ENCODE results near the gene GMCL1. TPM values are rescaled to one million over a fixed set of nuclear protein-coding genes. Genes with fewer than 3 reads are reported as not detected.
A peak's percentile ranks its signal among the peaks of the same experiment; 100 is the strongest.
"Not testable (repeated sequence)": the region's sequence is repeated elsewhere in the genome, so short reads cannot be mapped to it uniquely, and the experiment has no call there.

The GMCL1 gene
- polyA plus RNA-seq, 4 donors: 32.1 to 37.4 (median 35.9) TPM

DNA sequence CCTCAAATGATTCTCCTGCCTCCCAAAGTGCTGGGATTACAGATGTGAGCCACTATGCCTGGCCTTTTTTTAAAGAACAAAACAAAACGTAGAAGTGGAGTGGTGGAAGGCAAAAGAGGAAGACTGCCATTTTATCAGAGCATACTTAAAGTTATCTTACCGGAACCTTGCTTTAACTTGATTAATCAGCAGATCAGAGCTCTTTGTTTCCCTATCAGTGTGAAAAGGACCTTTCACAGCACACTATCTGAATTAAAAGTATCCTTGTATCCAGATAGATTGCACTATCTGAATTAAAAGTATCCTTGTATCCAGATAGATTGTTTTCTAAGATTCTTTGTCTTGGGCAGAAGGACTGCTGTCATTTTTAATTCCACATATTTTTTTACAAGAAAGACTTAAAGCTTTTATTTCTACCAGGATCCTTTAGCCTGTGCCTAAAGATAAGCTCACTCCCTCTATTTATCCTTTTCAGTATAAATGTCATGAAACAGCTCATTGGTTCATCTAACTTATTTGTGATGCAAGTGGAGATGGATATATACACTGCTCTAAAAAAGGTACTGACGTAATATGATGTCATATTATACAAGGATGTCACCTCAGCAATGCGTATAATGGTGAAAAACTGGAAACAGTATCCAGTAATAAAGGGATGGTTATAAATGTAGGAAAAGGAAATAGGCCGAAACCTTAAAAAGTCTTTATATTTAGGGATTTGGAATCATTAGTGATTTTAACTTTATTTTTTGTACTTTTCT is 17.8 kb downstream of the GMCL1 start:
- DNase-seq (ENCODE audit: low read depth in 4 of 4, low spot score in 3 of 4): no peak

DNA sequence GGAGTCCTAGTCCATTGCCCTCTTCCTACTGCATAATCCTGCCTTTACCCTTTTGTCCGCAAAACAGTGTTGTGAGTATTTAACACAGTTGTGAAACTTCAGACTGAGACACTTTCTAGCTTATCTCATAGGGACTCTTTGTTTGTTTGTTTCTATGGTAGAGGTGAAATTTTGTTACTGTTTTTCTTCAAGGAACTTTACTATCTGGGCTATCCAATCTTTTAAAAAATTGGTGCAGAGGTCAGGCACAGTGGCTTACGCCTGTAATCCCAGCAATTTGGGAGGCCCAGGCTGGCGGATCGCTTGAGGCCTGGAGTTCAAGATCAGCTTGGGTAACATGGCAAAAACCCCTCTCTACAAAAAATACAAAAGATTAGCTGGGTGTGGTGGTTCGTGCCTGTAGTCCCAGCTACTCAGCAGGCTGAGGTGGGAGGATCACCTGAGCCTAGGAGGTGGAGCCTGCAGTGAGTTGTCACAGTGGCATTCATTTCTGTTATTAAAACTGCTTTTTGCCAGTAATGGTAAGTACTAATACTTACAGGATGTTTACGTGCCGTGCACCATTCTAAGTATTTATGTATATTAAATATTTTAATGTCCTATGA is 18.8 kb downstream of the GMCL1 start:
- no peak for DNase-seq (ENCODE audit: low read depth in 4 of 4, low spot score in 3 of 4)

DNA sequence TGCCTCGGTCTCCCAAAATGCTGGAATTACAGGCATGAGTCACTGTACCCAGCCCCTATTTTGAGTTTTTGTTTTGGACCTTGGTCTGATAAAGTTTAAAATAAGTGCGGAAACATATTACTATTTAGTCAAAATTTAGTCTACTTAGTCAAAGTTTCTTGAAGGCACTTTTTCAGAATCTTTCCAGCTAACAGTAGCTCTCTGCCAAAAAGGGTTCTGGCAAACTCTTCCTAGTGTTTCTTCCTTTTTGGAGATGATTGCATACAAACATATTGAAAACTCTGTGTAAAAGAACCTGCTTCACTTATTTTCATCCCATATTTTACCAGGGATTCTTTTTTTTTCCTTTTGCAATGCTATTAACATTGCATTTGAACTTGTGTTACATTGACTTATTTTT is 28.8 kb downstream of the GMCL1 start:
- no peak for DNase-seq (ENCODE audit: low read depth in 4 of 4, low spot score in 3 of 4)

DNA sequence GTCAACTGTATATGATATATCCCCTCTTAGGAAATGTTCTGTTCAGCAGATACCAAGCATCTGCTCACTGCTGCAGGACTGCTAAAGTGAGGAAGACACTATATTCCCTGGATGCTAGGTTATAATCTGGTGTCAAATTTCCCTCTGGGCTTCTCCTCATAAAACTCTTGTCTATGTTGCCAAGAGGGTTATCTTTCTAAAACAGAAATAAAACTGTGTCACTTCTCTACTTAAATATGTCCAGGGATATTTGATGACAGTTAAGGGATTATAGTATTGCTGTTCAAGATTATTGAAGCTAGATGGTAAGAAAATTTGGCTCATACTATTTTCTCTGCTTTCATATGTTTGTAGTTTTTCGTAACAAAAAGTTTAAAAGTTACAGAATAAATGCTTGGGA is 33.8 kb downstream of the GMCL1 start:
- no peak for DNase-seq (ENCODE audit: low read depth in 4 of 4, low spot score in 3 of 4)

DNA sequence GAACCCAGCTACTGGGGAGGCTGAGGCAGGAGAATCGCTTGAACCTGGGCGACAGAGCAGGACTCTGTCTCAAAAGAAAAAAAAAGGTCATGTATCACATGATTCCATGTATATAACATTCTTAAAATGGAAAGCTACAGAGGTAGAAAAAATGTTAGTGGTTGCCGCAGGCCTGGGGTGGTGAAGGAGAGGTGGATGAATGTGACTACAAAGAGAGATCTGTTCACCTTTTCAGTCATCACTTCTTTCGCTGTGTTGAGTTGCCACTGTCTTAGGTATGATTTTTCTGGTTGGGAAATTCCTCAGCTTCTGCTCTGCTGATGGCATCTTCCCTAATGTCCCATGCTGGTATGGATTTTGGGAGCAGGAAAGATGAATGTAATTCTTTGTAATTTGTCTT is 59.0 kb downstream of the GMCL1 start:
- DNase-seq (ENCODE audit: low read depth in 4 of 4, low spot score in 3 of 4): no peak

DNA sequence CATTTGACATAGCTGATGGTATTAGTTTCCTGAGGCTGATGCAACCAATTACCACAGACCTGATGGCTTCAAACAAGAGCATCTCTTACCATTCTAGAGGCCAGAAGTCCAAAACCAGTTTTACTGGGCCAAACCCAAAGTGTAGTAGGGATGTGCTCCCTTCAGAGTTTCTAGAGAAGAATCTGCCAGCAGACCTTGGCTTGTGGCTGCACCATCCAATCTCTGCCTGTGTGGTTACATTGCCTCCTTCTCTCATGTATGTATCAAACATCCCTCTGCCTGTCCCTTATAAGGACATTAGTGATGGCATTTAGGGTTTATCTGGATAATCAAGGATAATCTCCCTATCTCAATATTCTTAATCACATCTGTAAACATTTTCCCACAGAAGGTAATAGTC is 59.8 kb downstream of the GMCL1 start:
- no peak for DNase-seq (ENCODE audit: low read depth in 4 of 4, low spot score in 3 of 4)

DNA sequence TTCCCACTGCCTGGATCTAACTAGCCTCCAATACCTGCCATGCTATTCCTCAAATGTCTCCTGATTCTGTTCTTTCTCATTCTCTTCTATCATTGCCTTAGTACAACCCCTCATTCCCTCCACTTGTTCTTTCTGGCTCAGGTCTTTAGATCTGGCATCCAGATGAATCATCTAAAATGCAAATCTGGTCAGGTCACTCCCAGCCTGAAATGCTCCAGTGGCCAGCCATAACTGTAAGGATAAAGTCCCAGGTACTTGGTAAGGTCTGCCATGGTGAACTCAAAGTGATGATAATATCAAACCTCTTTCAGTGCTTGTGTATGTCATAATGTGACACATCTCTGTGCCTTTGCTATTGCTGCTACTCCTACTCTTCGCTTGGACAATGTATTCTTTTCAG is 61.4 kb downstream of the GMCL1 start:
- DNase-seq (ENCODE audit: low read depth in 4 of 4, low spot score in 3 of 4): no peak

DNA sequence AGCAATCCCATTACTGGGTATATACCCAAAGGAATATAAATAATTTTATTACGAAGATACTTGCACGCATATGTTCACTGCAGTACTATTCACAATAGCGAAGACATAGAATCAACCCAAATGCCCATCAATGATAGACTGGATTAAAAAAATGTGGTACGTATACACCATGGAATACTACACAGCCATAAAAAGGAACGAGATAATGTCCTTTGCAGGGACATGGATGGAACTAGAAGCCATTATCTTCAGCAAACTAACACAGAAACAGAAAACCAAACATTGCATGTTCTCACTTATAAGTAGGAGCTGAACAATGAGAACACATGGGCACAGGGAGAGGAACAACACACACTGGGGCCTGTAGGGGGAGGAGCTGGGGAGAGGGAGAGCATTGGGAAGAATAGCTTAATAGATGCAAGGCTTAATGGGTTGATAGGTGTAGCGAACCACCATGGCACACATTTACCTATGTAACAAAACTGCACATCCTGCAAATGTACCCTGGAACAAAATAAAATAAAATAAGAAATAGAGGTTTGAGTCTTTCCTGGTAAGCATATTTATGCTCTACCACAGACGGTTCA is 63.5 kb downstream of the GMCL1 start:
- not testable (repeated sequence) for DNase-seq (ENCODE audit: low read depth in 4 of 4, low spot score in 3 of 4)

DNA sequence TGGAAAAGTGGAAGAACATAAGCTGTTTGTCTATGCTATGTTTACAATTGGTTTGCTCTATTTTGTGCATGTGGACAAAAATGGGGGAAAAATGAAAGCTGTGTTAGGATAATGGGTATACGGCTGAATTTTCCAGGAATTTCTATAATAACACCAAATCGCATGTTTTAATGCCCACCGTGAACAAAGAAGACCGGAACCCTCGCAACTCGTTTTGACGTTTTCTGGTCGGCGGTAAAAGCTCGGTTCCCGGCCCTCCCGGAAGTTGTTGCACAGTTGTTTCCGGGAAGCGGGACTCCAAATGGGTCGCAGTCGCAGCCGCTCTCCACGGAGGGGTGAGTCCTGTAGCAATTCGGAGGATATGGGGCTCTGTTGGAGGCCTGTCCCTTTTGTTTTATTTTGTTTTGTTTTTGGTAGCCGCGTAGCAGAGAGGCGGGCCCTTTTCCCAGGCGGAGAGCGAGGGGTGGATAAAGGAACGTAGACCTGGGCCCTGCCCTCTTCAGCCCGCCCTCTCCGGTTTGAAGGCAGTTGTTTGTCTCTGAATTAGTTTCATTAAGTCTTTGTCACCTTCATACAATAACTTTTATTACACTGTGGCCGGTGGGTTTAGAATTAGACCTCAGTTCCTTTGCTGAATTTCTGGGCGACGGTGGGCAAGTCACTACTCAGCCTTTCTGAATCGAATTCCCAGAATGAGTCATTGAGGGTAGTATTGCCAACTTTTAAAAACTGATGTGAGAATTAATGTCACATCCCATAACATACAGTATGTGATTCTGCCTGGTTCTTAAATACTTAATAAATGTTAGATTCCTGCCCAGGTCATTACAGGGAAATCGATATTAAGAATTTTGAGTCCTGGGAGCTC is 64.5 kb downstream of the GMCL1 start, which contains the start of gene SNRNP27:
Gene SNRNP27, plus strand, starts transcription at position 273 of the 868 bp plus-strand sequence. Its CDS starts 29 bp downstream, at position 302.
- DNase-seq (ENCODE audit: low read depth in 4 of 4, low spot score in 3 of 4): peak; percentile 69 to 75 (median 71)

DNA sequence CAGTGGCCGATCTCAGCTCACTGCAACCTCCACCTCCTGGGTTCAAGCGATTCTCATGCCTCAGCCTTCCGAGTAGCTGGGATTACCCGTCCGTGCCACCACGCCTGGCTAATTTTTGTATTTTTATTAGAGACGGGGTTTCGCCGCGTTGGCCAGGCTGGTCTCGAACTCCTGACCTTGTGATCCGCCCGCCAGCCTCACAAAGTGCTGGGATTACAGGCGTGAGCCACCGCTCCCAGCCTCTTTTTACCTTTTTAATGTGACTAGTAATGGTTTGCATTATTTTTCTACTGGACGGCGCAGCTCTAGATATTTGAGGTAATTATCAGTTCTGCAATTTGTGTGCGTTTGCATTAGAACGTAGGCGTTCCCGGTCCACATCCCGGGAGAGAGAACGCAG is 65.3 kb downstream of the GMCL1 start:
- DNase-seq (ENCODE audit: low read depth in 4 of 4, low spot score in 3 of 4): not testable (repeated sequence)

DNA sequence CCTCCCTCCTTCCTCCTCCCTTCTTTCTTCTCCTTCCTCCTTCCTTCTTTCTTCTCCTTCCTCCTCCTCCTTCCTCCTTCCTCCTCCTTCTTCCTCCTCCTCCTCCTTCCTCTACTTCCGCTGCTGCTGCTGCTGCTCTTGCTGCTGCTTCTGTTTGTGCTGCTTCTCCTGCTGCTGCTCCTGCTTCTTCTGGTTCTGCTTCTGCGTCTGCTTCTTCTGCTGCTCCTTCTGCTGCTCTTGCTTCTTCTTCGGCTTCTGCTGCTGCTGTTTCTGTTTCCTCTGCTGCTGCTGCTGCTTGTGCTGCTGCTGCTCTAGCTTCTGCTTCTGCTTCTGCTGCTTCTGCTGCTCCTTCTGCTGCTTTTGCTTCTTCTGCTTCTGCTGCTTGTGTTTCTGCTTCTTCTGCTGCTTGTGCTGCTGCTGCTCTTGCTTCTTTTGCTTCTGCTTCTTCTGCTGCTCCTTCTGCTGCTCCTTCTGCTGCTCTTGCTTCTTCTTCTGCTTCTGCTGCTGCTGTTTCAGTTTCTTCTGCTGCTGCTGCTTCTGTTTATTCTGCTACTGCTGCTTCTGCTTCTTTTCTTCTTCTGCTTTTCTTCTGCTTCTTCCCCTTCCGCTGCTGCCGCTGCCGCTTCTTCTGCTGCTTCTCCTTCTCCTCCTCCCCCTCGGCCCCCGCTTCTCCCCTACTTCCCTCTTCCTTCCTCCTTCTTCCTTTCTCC is 72.9 kb downstream of the GMCL1 start:
- no peak for DNase-seq (ENCODE audit: low read depth in 4 of 4, low spot score in 3 of 4)

DNA sequence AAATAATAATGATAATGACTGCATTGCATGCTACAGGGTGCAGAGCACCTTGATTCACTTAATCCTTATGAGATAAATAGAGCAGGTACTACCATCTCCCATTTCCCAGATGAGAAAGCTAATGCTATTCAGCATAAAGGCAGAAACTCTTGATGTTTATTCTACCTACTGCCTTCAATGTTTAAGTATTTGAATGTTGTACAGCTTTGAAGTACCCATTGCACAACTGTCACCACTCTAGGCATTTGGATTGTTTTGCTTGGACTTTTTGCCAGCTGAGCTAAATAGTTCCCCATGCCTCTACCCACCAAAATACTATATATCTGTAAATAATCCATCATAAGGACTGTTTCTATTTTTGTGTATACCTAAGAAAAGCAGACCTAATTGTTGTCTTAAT is 77.8 kb downstream of the GMCL1 start:
- DNase-seq (ENCODE audit: low read depth in 4 of 4, low spot score in 3 of 4): no peak

DNA sequence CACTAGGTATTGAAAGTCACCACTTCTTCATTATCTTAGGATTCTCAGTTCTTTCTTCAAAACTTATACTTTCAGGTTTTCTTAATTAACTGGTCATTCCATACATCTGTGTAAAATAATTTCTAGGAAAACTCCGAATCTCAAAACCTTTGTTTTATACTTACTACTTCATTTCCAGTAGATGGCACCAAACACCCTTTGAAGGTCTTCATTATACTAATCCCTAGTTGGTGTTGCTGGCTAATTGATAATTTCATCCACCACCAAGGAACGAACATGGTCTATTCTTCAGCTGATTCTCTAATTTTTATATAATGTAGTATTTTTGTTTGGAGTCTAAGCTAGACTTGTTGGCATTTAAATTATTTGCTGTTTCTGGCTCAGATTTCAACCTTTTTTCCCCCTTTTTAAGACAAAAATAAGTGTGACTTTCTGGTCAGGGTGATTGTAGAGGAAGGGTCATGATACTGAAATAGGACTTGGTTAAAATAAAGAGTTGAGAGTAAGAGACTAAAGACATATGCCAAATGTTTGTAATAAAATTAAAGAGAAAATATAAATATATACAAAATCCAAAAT is 82.6 kb downstream of the GMCL1 start:
- DNase-seq (ENCODE audit: low read depth in 4 of 4, low spot score in 3 of 4): peak in 3 of 4 donors; percentile 39 to 55 (median 52)

DNA sequence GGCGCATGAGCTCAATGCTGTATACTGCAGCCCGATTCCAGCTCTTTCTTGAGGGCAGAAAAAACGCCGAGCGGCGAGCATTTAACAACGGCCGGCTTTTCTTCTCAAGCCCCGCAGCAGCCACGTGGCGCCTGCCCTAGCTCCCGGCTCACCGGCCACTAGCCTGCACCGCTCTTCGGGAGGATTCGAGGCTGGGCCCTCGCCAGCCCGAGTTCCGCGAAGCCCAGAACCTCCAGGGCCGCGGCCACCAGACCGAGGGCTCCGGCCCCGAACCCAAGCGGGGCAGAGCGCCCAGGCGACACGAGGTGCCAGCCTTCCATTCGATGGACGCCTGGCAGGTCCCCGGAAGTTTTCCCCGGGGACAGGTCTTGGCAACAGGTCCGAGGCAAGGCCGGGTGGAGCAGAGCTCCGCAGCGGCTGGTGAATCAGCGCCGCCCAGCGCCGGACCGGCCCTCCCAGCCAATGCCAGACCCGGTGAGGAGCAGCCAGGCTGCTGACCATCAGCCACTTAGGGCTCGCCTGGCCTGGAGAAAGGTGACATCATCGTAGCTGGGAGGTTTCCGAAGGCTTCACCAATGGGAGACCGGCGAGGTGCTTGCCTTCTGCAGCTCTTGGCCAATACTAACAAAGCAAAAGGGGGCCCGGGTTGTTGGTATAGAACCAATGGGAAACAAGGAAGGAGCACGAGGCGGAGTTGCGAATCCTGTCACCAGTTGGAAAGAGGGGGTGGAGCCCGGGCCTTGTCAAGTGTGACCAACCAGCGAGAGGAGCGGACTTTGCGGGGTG is 84.9 kb downstream of the GMCL1 start:
- DNase-seq (ENCODE audit: low read depth in 4 of 4, low spot score in 3 of 4): peak in 3 of 4 donors; percentile 99 to 100 (median 100)

DNA sequence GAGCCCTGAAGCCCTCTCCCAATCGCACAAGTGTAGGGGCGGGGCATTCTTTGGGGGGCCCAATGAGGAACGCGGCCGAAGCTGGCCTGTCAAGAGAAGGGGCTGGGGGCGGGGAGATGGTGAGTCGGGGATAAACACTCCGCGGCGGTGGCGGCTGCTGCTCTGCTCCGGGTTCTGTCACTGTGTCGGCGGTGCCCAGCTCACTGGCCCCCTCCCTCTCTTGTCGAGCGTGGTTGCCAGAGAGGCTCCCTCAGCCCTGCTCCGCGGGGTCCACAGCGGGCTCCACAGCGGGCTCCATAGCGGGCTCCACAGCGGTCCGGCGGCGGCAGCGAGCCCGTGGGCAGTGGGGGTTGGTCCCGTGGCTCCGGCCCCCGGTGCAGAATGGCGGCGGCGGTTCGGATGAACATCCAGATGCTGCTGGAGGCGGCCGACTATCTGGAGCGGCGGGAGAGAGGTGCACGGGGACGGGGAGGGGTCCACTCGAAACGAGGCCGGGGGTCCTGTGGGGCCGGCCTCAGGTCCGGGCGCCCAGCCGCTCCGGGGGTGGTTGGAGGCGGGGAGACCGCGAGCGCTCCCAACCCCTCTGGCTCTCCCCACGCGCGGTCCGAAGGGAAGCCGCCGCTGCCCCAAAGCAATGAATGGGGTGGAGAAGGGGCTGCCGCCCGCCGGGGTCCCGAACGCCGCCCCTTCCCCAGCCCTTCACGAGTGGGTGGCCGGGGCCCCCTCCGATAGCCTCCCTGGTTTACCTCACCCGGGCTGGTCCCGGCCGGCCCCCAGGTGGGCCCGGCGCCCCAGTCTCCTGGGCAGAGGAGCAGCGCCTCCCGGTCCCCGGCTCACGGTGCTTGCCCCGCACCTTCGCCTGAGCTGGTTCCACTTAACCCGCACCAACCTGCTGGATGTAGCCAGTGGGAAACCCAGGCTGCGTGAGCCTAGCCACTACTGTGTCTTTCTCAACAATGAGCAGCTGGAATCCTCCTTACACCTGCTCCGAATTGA is 85.8 kb downstream of the GMCL1 start, which contains the start of gene MXD1:
Gene MXD1, plus strand, starts transcription at position 160 of the 996 bp plus-strand sequence. Its CDS starts 222 bp downstream, at position 382.
- DNase-seq (ENCODE audit: low read depth in 4 of 4, low spot score in 3 of 4): peak in 2 of 4 donors; percentile 1 to 93

DNA sequence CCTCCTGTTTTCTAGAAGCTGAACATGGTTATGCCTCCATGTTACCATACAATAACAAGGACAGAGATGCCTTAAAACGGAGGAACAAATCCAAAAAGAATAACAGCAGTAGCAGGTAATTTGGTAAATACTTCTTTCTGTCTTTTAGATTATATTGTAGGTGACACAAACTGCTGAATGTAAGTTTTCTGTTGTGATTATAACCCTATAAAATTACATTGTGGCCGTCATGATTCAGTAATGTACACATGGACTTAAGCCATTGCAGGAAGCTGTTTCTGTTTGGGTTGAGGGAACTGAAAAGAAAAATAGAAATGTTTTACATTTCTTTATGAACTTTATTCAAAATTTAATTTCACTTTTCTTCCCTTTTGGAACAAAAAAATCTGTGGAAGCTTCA is 86.6 kb downstream of the GMCL1 start:
- no peak for DNase-seq (ENCODE audit: low read depth in 4 of 4, low spot score in 3 of 4)

DNA sequence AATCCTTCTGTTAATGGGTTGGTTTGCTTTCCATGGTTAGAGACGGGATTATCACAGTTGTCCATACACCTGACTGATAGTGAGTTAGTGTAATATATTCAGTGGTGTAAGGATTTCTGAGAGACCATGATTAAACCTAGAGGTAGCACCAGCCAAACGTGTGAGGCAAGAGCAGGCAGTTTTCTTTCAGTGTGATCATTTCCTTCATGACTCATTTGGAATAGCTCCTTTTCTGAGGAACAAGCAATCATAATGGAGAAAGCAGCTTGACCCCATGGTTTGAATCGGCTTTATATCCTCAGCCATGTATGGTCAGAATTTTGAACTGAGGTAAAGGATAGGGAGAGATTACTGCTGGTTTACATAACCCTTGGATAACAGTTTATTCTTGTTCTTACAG is 88.4 kb downstream of the GMCL1 start:
- no peak for DNase-seq (ENCODE audit: low read depth in 4 of 4, low spot score in 3 of 4)

DNA sequence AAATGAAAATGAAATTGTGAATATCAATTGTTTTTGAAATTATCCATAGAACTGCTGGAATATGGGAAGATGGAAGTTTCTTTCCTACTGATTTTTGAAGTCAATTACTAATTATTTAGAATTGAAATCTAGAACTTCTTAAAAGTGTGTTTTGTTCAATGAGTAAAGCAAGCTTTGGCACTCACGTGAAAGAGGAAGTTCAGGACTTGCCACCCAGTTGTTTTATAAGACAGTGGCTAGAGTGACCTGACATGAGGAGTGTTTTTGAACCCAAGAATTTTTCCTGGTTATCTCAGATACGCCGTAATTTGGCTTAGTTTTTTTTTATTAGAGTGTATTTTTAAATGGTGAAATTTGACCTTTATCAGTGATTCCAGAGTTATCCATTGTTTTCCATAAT is 88.9 kb downstream of the GMCL1 start:
- no peak for DNase-seq (ENCODE audit: low read depth in 4 of 4, low spot score in 3 of 4)
